ENCODE data around the gene MACROD1.

MACROD1 gene

DNA sequence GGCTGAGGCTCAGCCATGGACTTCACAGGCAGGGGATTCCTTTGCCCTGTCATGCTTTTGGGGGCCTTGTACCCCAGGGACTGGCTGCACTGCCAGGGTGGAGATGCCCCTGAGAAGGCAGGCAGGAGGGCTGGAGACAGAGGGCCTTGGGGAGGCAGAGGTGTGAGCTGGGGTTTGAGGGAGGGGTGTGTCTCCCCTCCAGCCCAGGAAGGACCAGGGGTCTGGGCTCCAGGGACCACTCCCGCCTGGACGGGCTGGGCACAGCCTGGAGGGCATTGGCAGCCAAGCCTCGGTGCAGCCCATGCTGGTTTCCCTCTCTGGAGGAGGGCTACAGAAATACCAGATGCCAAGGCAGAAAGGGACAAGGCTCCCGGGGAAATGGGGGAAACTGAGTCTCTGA, 160.2 kb downstream of the MACROD1 start:
- Histone ChIP-seq H3K27ac (ENCODE audit: low read depth, low read length) (no peak overlapping the region), H3K79me2 (ENCODE audit: insufficient read depth, low read length) (no peaks in the 10 kb centered on the region), H2AFZ (ENCODE audit: low read depth, low read length, severe bottlenecking) (no peak overlapping the region), H3K27me3 (ENCODE audit: low read length) (no peaks in the 10 kb centered on the region), H4K20me1 (ENCODE audit: low read depth, low read length) (no peaks in the 10 kb centered on the region), H3K4me3 (ENCODE audit: insufficient read depth, low read length, poor library complexity, severe bottlenecking) (no peak overlapping the region), H3K36me3 (ENCODE audit: low read length) (no peaks in the 10 kb centered on the region), H3K9me3 (ENCODE audit: insufficient read depth, low read length) (peaks cover 7% of the 10 kb centered on the region; the same call in 1 of the 2 replicates), H3K4me2 (ENCODE audit: low read depth, low read length, poor library complexity, severe bottlenecking) (no peak overlapping the region), H3K9ac (ENCODE audit: low read length) (no peak overlapping the region), H3K9me2 (replicated peaks; ENCODE audit: insufficient read depth, low read length) (no peaks in the 10 kb centered on the region), H3F3A (ENCODE audit: insufficient read depth) (no peaks in the 10 kb centered on the region)
- no peak for TF ChIP-seq EZH2phosphoT487 (conservative IDR thresholded peaks at IDR 0.05; ENCODE audit: low read length)
- TF ChIP-seq, protein P1, sequence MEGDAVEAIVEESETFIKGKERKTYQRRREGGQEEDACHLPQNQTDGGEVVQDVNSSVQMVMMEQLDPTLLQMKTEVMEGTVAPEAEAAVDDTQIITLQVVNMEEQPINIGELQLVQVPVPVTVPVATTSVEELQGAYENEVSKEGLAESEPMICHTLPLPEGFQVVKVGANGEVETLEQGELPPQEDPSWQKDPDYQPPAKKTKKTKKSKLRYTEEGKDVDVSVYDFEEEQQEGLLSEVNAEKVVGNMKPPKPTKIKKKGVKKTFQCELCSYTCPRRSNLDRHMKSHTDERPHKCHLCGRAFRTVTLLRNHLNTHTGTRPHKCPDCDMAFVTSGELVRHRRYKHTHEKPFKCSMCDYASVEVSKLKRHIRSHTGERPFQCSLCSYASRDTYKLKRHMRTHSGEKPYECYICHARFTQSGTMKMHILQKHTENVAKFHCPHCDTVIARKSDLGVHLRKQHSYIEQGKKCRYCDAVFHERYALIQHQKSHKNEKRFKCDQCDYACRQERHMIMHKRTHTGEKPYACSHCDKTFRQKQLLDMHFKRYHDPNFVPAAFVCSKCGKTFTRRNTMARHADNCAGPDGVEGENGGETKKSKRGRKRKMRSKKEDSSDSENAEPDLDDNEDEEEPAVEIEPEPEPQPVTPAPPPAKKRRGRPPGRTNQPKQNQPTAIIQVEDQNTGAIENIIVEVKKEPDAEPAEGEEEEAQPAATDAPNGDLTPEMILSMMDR (IDR thresholded peaks at IDR 0.05; ENCODE audit: insufficient read depth, low read length, poor library complexity, severe bottlenecking), result no peak

DNA sequence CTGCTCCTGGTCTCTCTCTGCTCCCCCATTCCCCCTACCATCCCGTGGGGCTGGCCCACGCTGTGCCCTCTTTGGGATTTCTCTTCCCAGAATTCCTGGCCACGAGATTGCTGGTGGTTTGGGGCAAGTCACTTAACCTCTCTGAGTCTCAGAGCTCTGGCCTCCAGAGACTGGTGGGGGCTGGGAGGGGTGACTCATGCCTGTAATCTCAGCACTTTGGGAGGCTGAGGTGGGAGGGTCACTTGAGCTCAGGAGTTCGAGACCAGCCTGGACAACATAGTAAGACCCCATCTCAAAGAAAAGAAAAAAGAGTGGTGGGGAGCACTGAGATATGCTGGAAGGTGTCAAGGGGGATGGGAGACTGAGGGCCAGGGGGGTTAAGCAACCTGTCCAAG, 161.3 kb downstream of the MACROD1 start:
- Histone ChIP-seq H4K20me1 (ENCODE audit: low read depth, low read length) (no peaks in the 10 kb centered on the region), H3K9ac (ENCODE audit: low read length) (no peak overlapping the region), H3K79me2 (ENCODE audit: insufficient read depth, low read length) (no peaks in the 10 kb centered on the region), H3K4me3 (ENCODE audit: insufficient read depth, low read length, poor library complexity, severe bottlenecking) (no peak overlapping the region), H3K9me3 (ENCODE audit: insufficient read depth, low read length) (no peaks in the 10 kb centered on the region), H3K27ac (ENCODE audit: low read depth, low read length) (no peak overlapping the region), H3K27me3 (ENCODE audit: low read length) (no peaks in the 10 kb centered on the region), H3K9me2 (replicated peaks; ENCODE audit: insufficient read depth, low read length) (no peaks in the 10 kb centered on the region), H3K4me2 (ENCODE audit: low read depth, low read length, poor library complexity, severe bottlenecking) (no peak overlapping the region), H3F3A (ENCODE audit: insufficient read depth) (no peaks in the 10 kb centered on the region), H3K36me3 (ENCODE audit: low read length) (no peaks in the 10 kb centered on the region), H2AFZ (ENCODE audit: low read depth, low read length, severe bottlenecking) (no peak overlapping the region)
- TF ChIP-seq EZH2phosphoT487 (conservative IDR thresholded peaks at IDR 0.05; ENCODE audit: low read length), result no peak
- TF ChIP-seq, protein P1 (IDR thresholded peaks at IDR 0.05; ENCODE audit: insufficient read depth, low read length, poor library complexity, severe bottlenecking), result no peak

DNA sequence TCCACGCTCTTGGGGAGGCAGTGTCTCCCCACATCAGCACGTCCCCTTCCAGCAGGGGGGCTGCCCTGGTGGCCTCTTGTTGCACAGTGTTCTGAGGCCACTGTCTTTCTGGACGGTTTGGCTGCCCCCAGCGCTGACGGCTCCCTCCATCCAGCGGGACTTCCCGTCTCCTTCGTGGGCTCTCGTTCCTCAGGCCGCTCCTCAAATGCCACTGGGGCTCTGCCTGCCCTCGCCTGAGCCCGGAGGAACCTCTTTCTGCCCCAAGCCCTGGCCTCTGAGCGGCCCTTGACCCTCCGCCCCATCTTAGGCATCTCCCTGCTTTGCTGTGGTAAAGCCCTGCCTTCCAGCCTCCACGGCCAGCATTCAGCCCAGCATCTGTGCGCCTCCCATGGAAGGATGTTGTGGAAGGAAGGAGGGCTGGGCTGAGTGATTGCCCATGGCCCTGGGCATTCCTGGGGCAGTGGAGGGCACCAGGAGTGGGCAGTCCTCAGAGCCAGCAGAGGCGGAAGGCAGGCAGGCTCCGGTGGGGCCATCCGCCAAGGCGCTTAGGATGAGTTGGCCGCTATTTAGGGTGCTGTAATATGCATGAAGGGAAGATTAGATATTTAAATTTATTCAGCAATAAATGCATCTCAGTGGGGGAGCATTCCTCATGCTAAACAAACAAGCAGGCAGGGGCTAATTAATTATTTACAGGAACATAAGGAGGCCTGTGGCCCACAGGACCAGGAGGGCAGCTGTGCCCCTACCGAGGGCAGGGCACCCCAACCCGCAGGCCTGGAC, 161.9 kb downstream of the MACROD1 start:
- H3K9ac ChIP-seq (ENCODE audit: low read length), result no peak overlapping the region
- no peaks in the 10 kb centered on the region for H3K9me3 ChIP-seq (ENCODE audit: insufficient read depth, low read length)
- H3K36me3 ChIP-seq (ENCODE audit: low read length), result no peaks in the 10 kb centered on the region
- no peak overlapping the region for H2AFZ ChIP-seq (ENCODE audit: low read depth, low read length, severe bottlenecking)
- H3K4me2 ChIP-seq (ENCODE audit: low read depth, low read length, poor library complexity, severe bottlenecking), result no peak overlapping the region
- TF ChIP-seq EZH2phosphoT487 (conservative IDR thresholded peaks at IDR 0.05; ENCODE audit: low read length), result no peak
- TF ChIP-seq, protein P1 (IDR thresholded peaks at IDR 0.05; ENCODE audit: insufficient read depth, low read length, poor library complexity, severe bottlenecking), result no peak
- no peaks in the 10 kb centered on the region for H3F3A ChIP-seq (ENCODE audit: insufficient read depth)
- H3K27me3 ChIP-seq (ENCODE audit: low read length), result no peaks in the 10 kb centered on the region
- H4K20me1 ChIP-seq (ENCODE audit: low read depth, low read length), result no peaks in the 10 kb centered on the region
- H3K4me3 ChIP-seq (ENCODE audit: insufficient read depth, low read length, poor library complexity, severe bottlenecking), result no peak overlapping the region
- H3K27ac ChIP-seq (ENCODE audit: low read depth, low read length), result no peak overlapping the region
- no peaks in the 10 kb centered on the region for H3K79me2 ChIP-seq (ENCODE audit: insufficient read depth, low read length)
- no peaks in the 10 kb centered on the region for H3K9me2 ChIP-seq (replicated peaks; ENCODE audit: insufficient read depth, low read length)
